ENCODE data around the gene FAM24B.
"Not testable (repeated sequence)": the region's sequence is repeated elsewhere in the genome, so short reads cannot be mapped to it uniquely, and the experiment has no call there.

FAM24B gene

DNA sequence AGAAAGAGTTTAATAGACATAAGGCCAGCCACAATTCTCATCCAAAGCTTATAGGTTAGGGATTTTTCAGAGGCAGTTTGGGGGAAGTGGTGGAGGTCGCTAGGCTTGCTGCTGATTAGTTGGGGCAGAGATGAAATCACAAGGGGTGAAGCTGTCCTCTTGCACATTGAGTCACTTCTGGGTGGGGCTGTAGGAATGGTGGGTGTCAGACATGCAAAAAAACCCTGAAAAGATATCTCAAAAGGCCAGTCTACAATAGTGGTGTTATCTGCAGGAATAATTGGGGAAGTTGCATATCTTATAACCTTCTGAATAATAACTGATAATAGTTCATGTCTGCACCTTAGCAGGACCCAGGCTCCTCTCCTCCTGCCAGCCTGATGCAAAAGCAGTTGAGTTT is 2.1 kb downstream of the FAM24B start:
- Histone ChIP-seq H3K27ac (ENCODE audit: low read depth, low read length) (no peak overlapping the region), H3K9me3 (ENCODE audit: control insufficient read depth in 1 of 2, low read length in 2 of 2) (no peaks in the 10 kb centered on the region), H3K27me3 (ENCODE audit: control insufficient read depth in 1 of 2, insufficient read depth in 2 of 2, low read length in 2 of 2) (no peaks in the 10 kb centered on the region), H3K4me1 (ENCODE audit: control insufficient read depth in 1 of 2, insufficient read depth in 2 of 2, low read length in 2 of 2) (peaks cover 8 to 18% of the 10 kb centered on the region in 2 donors), H3K4me3 (ENCODE audit: low read depth in 1 of 2, low read length in 2 of 2) (no peak overlapping the region), H3K9ac (ENCODE audit: low read depth in 1 of 2, low read length in 2 of 2) (no peak overlapping the region), H3K36me3 (ENCODE audit: control insufficient read depth in 1 of 2, insufficient read depth in 2 of 2, low read length in 2 of 2) (no peaks in the 10 kb centered on the region)

- Histone ChIP-seq H3K27me3 (ENCODE audit: control insufficient read depth in 1 of 2, insufficient read depth in 2 of 2, low read length in 2 of 2) (no peaks in the 10 kb centered on the region), H3K9me3 (ENCODE audit: control insufficient read depth in 1 of 2, low read length in 2 of 2) (no peaks in the 10 kb centered on the region), H3K4me3 (ENCODE audit: low read depth in 1 of 2, low read length in 2 of 2) (no peak overlapping the region), H3K27ac (ENCODE audit: low read depth, low read length) (no peak overlapping the region), H3K36me3 (ENCODE audit: control insufficient read depth in 1 of 2, insufficient read depth in 2 of 2, low read length in 2 of 2) (no peaks in the 10 kb centered on the region), H3K4me1 (ENCODE audit: control insufficient read depth in 1 of 2, insufficient read depth in 2 of 2, low read length in 2 of 2) (peaks cover 8 to 18% of the 10 kb centered on the region in 2 donors), H3K9ac (ENCODE audit: low read depth in 1 of 2, low read length in 2 of 2) (no peak overlapping the region)
Measured at GRCh38 chr10:122876467-122876855, 2.9 kb downstream of the FAM24B start.

GRCh38 chr10:122875843-122876466 is 3.4 kb downstream of the FAM24B start:
- no peak overlapping the region for H3K27ac ChIP-seq (ENCODE audit: low read depth, low read length)
- no peaks in the 10 kb centered on the region for H3K36me3 ChIP-seq (ENCODE audit: control insufficient read depth in 1 of 2, insufficient read depth in 2 of 2, low read length in 2 of 2)
- no peak overlapping the region for H3K4me3 ChIP-seq (ENCODE audit: low read depth in 1 of 2, low read length in 2 of 2)
- no peaks in the 10 kb centered on the region for H3K9me3 ChIP-seq (ENCODE audit: control insufficient read depth in 1 of 2, low read length in 2 of 2)
- no peak overlapping the region for H3K9ac ChIP-seq (ENCODE audit: low read depth in 1 of 2, low read length in 2 of 2)
- H3K4me1 ChIP-seq (ENCODE audit: control insufficient read depth in 1 of 2, insufficient read depth in 2 of 2, low read length in 2 of 2), result peaks cover 8 to 18% of the 10 kb centered on the region in 2 donors
- no peaks in the 10 kb centered on the region for H3K27me3 ChIP-seq (ENCODE audit: control insufficient read depth in 1 of 2, insufficient read depth in 2 of 2, low read length in 2 of 2)

DNA sequence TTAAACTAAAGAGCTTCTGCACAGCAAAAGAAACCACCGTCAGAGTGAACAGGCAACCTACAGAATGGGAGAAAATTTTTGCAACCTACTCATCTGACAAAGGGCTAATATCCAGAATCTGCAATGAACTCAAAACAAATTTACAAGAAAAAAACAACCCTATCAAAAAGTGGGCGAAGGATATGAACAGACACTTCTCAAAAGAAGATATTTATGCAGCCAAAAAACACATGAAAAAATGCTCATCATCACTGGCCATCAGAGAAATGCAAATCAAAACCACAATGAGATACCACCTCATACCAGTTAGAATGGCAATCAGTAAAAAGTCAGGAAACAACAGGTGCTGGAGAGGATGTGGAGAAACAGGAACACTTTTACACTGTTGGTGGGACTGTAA is 7.4 kb downstream of the FAM24B start:
- not testable (repeated sequence) for H3K4me1 ChIP-seq (ENCODE audit: control insufficient read depth in 1 of 2, insufficient read depth in 2 of 2, low read length in 2 of 2); H3K9ac ChIP-seq (ENCODE audit: low read depth in 1 of 2, low read length in 2 of 2); H3K4me3 ChIP-seq (ENCODE audit: low read depth in 1 of 2, low read length in 2 of 2); H3K27ac ChIP-seq (ENCODE audit: low read depth, low read length); H3K9me3 ChIP-seq (ENCODE audit: control insufficient read depth in 1 of 2, low read length in 2 of 2); H3K36me3 ChIP-seq (ENCODE audit: control insufficient read depth in 1 of 2, insufficient read depth in 2 of 2, low read length in 2 of 2); H3K27me3 ChIP-seq (ENCODE audit: control insufficient read depth in 1 of 2, insufficient read depth in 2 of 2, low read length in 2 of 2)

- H3K9me3 ChIP-seq (ENCODE audit: control insufficient read depth in 1 of 2, low read length in 2 of 2); H3K4me3 ChIP-seq (ENCODE audit: low read depth in 1 of 2, low read length in 2 of 2); H3K27me3 ChIP-seq (ENCODE audit: control insufficient read depth in 1 of 2, insufficient read depth in 2 of 2, low read length in 2 of 2); H3K36me3 ChIP-seq (ENCODE audit: control insufficient read depth in 1 of 2, insufficient read depth in 2 of 2, low read length in 2 of 2); H3K9ac ChIP-seq (ENCODE audit: low read depth in 1 of 2, low read length in 2 of 2); H3K27ac ChIP-seq (ENCODE audit: low read depth, low read length); H3K4me1 ChIP-seq (ENCODE audit: control insufficient read depth in 1 of 2, insufficient read depth in 2 of 2, low read length in 2 of 2): not testable (repeated sequence)
Measured at GRCh38 chr10:122868768-122869167, 10.6 kb downstream of the FAM24B start.

DNA sequence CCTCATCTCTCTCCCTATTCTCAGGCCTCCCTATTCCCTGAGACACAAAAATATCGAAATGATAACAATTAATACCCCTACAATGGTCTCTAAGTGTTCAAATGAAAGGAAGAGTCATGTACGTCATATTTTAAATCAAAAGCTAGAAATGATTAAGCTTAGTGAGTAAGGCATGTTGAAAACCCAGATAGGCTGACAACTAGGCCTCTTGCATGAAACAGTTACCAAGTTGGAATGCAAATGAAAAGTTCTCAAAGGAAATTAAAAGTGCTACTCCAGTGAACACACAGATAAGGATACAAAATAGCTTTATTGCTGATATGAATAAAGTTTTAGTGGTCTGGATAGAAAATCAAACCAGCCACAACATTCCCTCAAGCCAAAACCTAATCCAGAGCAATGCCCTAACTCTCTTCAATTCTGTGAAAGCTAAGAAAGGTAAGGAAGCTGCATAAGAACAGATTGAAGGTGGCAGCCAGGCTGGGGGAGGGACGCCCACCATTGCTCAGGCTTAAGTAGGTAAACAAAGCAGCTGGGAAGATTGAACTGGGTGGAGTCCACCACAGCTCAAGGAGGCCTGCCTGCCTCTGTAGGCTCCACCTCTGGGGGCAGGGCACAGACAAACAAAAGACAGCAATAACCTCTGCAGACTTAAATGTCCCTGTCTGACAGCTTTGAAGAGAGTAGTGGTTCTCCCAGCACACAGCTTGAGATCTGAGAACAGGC is 12.5 kb downstream of the FAM24B start:
- H3K4me3 ChIP-seq (ENCODE audit: low read depth in 1 of 2, low read length in 2 of 2), result not testable (repeated sequence)

GRCh38 chr10:122864901-122865300 is 14.5 kb downstream of the FAM24B start:
- H3K9me3 ChIP-seq (ENCODE audit: control insufficient read depth in 1 of 2, low read length in 2 of 2), result no peaks in the 10 kb centered on the region
- H3K36me3 ChIP-seq (ENCODE audit: control insufficient read depth in 1 of 2, insufficient read depth in 2 of 2, low read length in 2 of 2), result no peaks in the 10 kb centered on the region
- no peak overlapping the region for H3K9ac ChIP-seq (ENCODE audit: low read depth in 1 of 2, low read length in 2 of 2)
- H3K27me3 ChIP-seq (ENCODE audit: control insufficient read depth in 1 of 2, insufficient read depth in 2 of 2, low read length in 2 of 2), result no peaks in the 10 kb centered on the region
- no peak overlapping the region for H3K27ac ChIP-seq (ENCODE audit: low read depth, low read length)
- no peak overlapping the region for H3K4me3 ChIP-seq (ENCODE audit: low read depth in 1 of 2, low read length in 2 of 2)
- H3K4me1 ChIP-seq (ENCODE audit: control insufficient read depth in 1 of 2, insufficient read depth in 2 of 2, low read length in 2 of 2), result no peaks in the 10 kb centered on the region

More for the DNA sequence above, 12.5 kb downstream of the FAM24B start:
- not testable (repeated sequence) for H3K4me1 ChIP-seq (ENCODE audit: control insufficient read depth in 1 of 2, insufficient read depth in 2 of 2, low read length in 2 of 2); H3K27me3 ChIP-seq (ENCODE audit: control insufficient read depth in 1 of 2, insufficient read depth in 2 of 2, low read length in 2 of 2); H3K9ac ChIP-seq (ENCODE audit: low read depth in 1 of 2, low read length in 2 of 2); H3K36me3 ChIP-seq (ENCODE audit: control insufficient read depth in 1 of 2, insufficient read depth in 2 of 2, low read length in 2 of 2); H3K9me3 ChIP-seq (ENCODE audit: control insufficient read depth in 1 of 2, low read length in 2 of 2); H3K27ac ChIP-seq (ENCODE audit: low read depth, low read length)

DNA sequence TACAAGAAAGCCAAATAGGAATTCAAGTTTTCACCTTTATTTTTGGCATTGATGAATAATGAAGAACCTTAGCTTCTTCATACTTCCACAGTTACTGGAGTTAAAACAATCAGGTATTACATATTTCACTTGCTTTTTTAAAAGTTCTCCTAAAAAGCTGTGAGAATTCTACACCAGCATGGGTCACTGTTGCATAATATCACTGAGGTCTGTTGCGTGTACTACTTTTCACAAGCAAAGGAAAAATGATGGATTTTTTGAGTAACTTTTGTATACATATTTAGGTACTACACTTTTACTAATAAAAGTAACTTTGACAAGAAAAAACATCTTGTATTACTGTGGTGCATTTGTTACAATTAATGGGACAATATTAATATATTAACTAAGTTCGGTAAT is 15.2 kb downstream of the FAM24B start:
- no peaks in the 10 kb centered on the region for H3K4me1 ChIP-seq (ENCODE audit: control insufficient read depth in 1 of 2, insufficient read depth in 2 of 2, low read length in 2 of 2)
- no peak overlapping the region for H3K4me3 ChIP-seq (ENCODE audit: low read depth in 1 of 2, low read length in 2 of 2)
- H3K36me3 ChIP-seq (ENCODE audit: control insufficient read depth in 1 of 2, insufficient read depth in 2 of 2, low read length in 2 of 2), result no peaks in the 10 kb centered on the region
- H3K27ac ChIP-seq (ENCODE audit: low read depth, low read length), result no peak overlapping the region
- no peaks in the 10 kb centered on the region for H3K27me3 ChIP-seq (ENCODE audit: control insufficient read depth in 1 of 2, insufficient read depth in 2 of 2, low read length in 2 of 2)
- no peak overlapping the region for H3K9ac ChIP-seq (ENCODE audit: low read depth in 1 of 2, low read length in 2 of 2)
- no peaks in the 10 kb centered on the region for H3K9me3 ChIP-seq (ENCODE audit: control insufficient read depth in 1 of 2, low read length in 2 of 2)

GRCh38 chr10:122863216-122864193 is 15.9 kb downstream of the FAM24B start:
- no peak overlapping the region for H3K9ac ChIP-seq (ENCODE audit: low read depth in 1 of 2, low read length in 2 of 2)
- no peaks in the 10 kb centered on the region for H3K27me3 ChIP-seq (ENCODE audit: control insufficient read depth in 1 of 2, insufficient read depth in 2 of 2, low read length in 2 of 2)
- no peaks in the 10 kb centered on the region for H3K36me3 ChIP-seq (ENCODE audit: control insufficient read depth in 1 of 2, insufficient read depth in 2 of 2, low read length in 2 of 2)
- no peak overlapping the region for H3K4me3 ChIP-seq (ENCODE audit: low read depth in 1 of 2, low read length in 2 of 2)
- no peaks in the 10 kb centered on the region for H3K9me3 ChIP-seq (ENCODE audit: control insufficient read depth in 1 of 2, low read length in 2 of 2)
- no peak overlapping the region for H3K27ac ChIP-seq (ENCODE audit: low read depth, low read length)
- H3K4me1 ChIP-seq (ENCODE audit: control insufficient read depth in 1 of 2, insufficient read depth in 2 of 2, low read length in 2 of 2), result no peaks in the 10 kb centered on the region

DNA sequence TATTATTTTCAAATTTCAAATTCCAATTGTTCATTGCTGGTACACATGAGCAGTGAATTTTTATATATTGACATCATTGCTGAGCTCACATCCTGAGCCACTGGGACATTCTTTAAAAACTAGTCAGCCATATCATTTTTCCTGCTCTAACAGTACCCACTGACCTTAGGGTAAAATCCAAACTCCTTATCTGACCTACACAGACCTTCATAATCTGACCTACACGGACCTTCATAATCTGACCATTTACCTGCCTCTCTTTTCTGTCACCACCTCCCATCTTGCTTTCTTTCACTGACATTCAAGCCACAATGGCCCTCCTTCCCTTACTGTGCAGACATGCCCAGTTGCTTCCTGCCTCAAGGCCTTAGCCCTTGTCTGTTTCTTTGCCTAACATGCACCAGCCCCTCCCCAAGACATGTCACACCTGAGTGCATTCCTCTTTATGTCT is 17.6 kb downstream of the FAM24B start:
- H3K27me3 ChIP-seq (ENCODE audit: control insufficient read depth in 1 of 2, insufficient read depth in 2 of 2, low read length in 2 of 2), result no peaks in the 10 kb centered on the region
- H3K9me3 ChIP-seq (ENCODE audit: control insufficient read depth in 1 of 2, low read length in 2 of 2), result no peaks in the 10 kb centered on the region
- no peak overlapping the region for H3K4me3 ChIP-seq (ENCODE audit: low read depth in 1 of 2, low read length in 2 of 2)
- no peaks in the 10 kb centered on the region for H3K36me3 ChIP-seq (ENCODE audit: control insufficient read depth in 1 of 2, insufficient read depth in 2 of 2, low read length in 2 of 2)
- H3K27ac ChIP-seq (ENCODE audit: low read depth, low read length), result no peak overlapping the region
- H3K9ac ChIP-seq (ENCODE audit: low read depth in 1 of 2, low read length in 2 of 2), result no peak overlapping the region
- no peaks in the 10 kb centered on the region for H3K4me1 ChIP-seq (ENCODE audit: control insufficient read depth in 1 of 2, insufficient read depth in 2 of 2, low read length in 2 of 2)
